HepG2 (cell line): ENCODE measurements around the gene EXOC7. TPM values are rescaled to one million over a fixed set of nuclear protein-coding genes. Genes with fewer than 3 reads are reported as not detected.

Experiments
- ARID4A ChIP-seq: sonication (generic); formaldehyde crosslinking; IDR thresholded peaks from 2 replicates; pipeline ENCODE4 v1.5.0; 2020; ENCODE audit warnings: mild to moderate bottlenecking, missing genetic modification reagents, borderline replicate concordance
- JARID2 ChIP-seq: sonication (generic); formaldehyde crosslinking; IDR thresholded peaks from 2 replicates; pipeline ENCODE4 v1.8.1; 2023; ENCODE audit warnings: missing genetic modification reagents, inconsistent platforms; ENCODE audit not compliant: insufficient replicate concordance
- MIXL1 ChIP-seq: IDR thresholded peaks from 2 replicates; pipeline ENCODE4 v1.6.1; 2016
- SIN3A ChIP-seq: IDR thresholded peaks from 2 replicates; pipeline ENCODE4 v1.6.1; 2011; ENCODE audit warnings: low read depth, mild to moderate bottlenecking, control low read depth, low read length, borderline replicate concordance
- SOX13 ChIP-seq, 3 experiments: fragments of 450-650 bp in 1 of 3; sonication (generic) in 1 of 3; formaldehyde crosslinking in 1 of 3; IDR thresholded peaks in 2 of 3; conservative IDR thresholded peaks in 1 of 3; 2 replicates each; pipeline versions ENCODE4 v1.5.0 to v1.6.1; 2016 to 2020; ENCODE audit warnings: antibody characterized with exemption in 1 of 3, mild to moderate bottlenecking in 1 of 3, missing compliant biosample characterization in 1 of 3, missing genetic modification reagents in 1 of 3, moderate library complexity in 1 of 3
- ZBTB3 ChIP-seq: sonication (generic); formaldehyde crosslinking; IDR thresholded peaks from 2 replicates; pipeline ENCODE4 v1.4.0; 2020; ENCODE audit warnings: low read depth, mild to moderate bottlenecking, moderate library complexity, missing genetic modification reagents, borderline replicate concordance
- ZNF563 ChIP-seq: sonication (generic); formaldehyde crosslinking; IDR thresholded peaks from 2 replicates; pipeline ENCODE4 v1.8.0; 2022; ENCODE audit warnings: mild to moderate bottlenecking, moderate library complexity, missing genetic modification reagents
- ZNF883 ChIP-seq: sonication (generic); formaldehyde crosslinking; IDR thresholded peaks from 2 replicates; pipeline ENCODE4 v1.5.1; 2020; ENCODE audit warnings: mild to moderate bottlenecking, missing genetic modification reagents; ENCODE audit errors: not compliant biosample characterization
- polyA plus RNA-seq, 8 experiments: library from polyadenylated mRNA; depleted of rRNA in 3 of 8; stranded (reverse) in 7 of 8; unstranded in 1 of 8; fragments of >200 nt; fragmentation: Illumina TruSeq in 4 of 8; extraction: Trizol in 4 of 8; gene quantifications; 2 replicates each; pipeline versions ENCODE4 v1.2.1 to v1.2.3, GENCODE V29; 2011 to 2016; ENCODE audit warnings: low read depth in 4 of 8, missing spikeins in 1 of 8, mixed read lengths in 1 of 8; ENCODE audit not compliant: insufficient read depth in 1 of 8
- total RNA-seq, 5 experiments: library from RNA; depleted of rRNA; stranded (reverse); fragments of >200 nt; fragmentation: Illumina TruSeq; extraction: Trizol; gene quantifications; 2 replicates each; pipeline ENCODE4 v1.2.3, GENCODE V29; 2016; ENCODE audit warnings: low read depth in 1 of 5
- TF ChIP-seq, protein P1 (sequence below): sonication (generic); formaldehyde crosslinking; IDR thresholded peaks from one replicate; pipeline ENCODE4 v1.5.1; 2020; ENCODE audit warnings: mild to moderate bottlenecking, missing genetic modification reagents; ENCODE audit errors: not compliant biosample characterization
- TF ChIP-seq, protein P2 (sequence below): IDR thresholded peaks from 2 replicates; pipeline ENCODE4 v1.6.1; 2012; ENCODE audit warnings: inconsistent platforms
- TF ChIP-seq, protein P3 (sequence below): sonication (generic); formaldehyde crosslinking; IDR thresholded peaks from 2 replicates; pipeline ENCODE4 v1.5.0; 2020; ENCODE audit warnings: missing genetic modification reagents

Gene EXOC7
- total and polyA plus RNA-seq, 2 of the 13 experiments (the other 11 are each of a cell fraction or from before 2014, with no cell fraction given), result 86.9 to 116 TPM

DNA sequence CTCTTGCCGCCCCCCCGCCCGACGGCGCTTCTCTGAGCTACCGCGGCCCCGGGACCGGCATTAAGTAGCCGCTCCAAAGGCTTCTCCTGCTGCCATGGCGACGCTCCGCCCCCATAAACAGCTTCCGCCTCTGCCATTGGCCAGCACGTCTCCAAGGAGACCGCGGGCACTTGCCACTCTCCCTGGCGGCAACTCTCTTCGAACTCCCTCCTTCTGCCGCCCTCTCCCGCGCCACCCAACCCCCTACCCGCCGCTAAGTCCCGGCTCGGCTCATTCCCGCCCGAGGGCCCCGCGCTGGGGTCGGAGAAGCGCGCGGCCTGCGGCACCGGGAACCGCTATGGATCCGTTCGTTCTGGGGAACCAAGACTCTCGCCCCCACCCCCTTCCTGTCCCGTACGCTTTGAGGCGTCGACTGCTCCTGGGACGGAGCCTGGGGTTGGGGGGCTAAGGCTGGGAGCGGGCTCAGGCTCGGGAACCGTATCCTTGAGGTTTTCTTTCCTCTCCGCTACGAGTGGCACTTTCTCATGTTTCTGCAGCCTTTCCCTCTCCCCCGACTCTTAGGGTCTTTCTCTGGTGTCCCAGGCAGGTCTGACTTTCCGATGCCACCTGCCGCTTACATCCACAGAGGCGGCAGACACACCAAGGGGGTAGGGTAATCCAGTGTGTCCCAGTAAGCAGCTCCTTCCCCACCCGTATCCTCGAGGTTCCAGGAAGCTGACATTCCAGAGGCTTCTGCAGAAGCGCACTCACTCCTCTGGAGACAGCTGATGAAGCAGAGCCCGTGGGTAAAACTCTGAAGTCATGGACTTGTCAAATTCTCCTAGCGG, 37.8 kb upstream of the EXOC7 start, which contains the start of gene FOXJ1 (continued):
- TF ChIP-seq, protein P1, sequence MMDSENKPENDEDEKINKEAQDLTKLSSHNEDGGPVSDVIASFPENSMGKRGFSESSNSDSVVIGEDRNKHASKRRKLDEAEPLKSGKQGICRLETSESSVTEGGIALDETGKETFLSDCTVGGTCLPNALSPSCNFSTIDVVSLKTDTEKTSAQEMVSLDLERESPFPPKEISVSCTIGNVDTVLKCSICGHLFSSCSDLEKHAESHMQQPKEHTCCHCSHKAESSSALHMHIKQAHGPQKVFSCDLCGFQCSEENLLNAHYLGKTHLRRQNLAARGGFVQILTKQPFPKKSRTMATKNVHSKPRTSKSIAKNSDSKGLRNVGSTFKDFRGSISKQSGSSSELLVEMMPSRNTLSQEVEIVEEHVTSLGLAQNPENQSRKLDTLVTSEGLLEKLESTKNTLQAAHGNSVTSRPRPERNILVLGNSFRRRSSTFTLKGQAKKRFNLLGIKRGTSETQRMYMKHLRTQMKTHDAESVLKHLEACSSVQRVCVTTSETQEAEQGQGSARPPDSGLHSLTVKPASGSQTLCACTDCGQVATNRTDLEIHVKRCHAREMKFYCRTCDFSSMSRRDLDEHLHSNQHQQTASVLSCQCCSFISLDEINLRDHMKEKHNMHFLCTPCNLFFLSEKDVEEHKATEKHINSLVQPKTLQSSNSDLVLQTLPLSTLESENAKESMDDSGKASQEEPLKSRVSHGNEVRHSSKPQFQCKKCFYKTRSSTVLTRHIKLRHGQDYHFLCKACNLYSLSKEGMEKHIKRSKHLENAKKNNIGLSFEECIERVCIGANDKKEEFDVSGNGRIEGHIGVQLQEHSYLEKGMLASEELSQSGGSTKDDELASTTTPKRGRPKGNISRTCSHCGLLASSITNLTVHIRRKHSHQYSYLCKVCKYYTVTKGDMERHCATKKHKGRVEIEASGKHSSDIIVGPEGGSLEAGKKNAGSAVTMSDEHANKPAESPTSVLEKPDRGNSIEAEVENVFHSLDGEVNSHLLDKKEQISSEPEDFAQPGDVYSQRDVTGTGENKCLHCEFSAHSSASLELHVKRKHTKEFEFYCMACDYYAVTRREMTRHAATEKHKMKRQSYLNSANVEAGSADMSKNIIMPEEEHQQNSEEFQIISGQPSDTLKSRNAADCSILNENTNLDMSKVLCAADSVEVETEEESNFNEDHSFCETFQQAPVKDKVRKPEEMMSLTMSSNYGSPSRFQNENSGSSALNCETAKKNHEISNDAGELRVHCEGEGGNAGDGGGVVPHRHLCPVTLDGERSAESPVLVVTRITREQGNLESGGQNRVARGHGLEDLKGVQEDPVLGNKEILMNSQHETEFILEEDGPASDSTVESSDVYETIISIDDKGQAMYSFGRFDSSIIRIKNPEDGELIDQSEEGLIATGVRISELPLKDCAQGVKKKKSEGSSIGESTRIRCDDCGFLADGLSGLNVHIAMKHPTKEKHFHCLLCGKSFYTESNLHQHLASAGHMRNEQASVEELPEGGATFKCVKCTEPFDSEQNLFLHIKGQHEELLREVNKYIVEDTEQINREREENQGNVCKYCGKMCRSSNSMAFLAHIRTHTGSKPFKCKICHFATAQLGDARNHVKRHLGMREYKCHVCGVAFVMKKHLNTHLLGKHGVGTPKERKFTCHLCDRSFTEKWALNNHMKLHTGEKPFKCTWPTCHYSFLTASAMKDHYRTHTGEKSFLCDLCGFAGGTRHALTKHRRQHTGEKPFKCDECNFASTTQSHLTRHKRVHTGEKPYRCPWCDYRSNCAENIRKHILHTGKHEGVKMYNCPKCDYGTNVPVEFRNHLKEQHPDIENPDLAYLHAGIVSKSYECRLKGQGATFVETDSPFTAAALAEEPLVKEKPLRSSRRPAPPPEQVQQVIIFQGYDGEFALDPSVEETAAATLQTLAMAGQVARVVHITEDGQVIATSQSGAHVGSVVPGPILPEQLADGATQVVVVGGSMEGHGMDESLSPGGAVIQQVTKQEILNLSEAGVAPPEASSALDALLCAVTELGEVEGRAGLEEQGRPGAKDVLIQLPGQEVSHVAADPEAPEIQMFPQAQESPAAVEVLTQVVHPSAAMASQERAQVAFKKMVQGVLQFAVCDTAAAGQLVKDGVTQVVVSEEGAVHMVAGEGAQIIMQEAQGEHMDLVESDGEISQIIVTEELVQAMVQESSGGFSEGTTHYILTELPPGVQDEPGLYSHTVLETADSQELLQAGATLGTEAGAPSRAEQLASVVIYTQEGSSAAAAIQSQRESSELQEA (CRISPR knock-in tag), result peak; percentile 30
- TF ChIP-seq MIXL1 (CRISPR knock-in tag) (0 out of 2 replicates have a peak, but pooled peaks have one; percentile 9), ZNF883 (CRISPR knock-in tag) (peak; percentile 85), JARID2 (CRISPR knock-in tag) (peak; percentile 66), ZNF563 (CRISPR knock-in tag) (no peak), ZBTB3 (no peak), SIN3A (peak; percentile 99), SOX13 (IDR thresholded peaks at IDR 0.05) (no peak), SOX13 (CRISPR knock-in tag; conservative IDR thresholded peaks at IDR 0.05 in 1 of 2, IDR thresholded peaks at IDR 0.05 in 1 of 2) (peak in 1 of 2 experiments; percentile 22; a peak in 1 of 4 replicates), ARID4A (CRISPR knock-in tag) (peak; percentile 99)
- TF ChIP-seq, protein P2, sequence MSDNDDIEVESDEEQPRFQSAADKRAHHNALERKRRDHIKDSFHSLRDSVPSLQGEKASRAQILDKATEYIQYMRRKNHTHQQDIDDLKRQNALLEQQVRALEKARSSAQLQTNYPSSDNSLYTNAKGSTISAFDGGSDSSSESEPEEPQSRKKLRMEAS, result peak; percentile 79
- TF ChIP-seq, protein P3, sequence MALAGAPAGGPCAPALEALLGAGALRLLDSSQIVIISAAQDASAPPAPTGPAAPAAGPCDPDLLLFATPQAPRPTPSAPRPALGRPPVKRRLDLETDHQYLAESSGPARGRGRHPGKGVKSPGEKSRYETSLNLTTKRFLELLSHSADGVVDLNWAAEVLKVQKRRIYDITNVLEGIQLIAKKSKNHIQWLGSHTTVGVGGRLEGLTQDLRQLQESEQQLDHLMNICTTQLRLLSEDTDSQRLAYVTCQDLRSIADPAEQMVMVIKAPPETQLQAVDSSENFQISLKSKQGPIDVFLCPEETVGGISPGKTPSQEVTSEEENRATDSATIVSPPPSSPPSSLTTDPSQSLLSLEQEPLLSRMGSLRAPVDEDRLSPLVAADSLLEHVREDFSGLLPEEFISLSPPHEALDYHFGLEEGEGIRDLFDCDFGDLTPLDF (CRISPR knock-in tag), result peak; percentile 74; the same call in 1 of the 2 replicates
